ENCODE results near the gene MCOLN1.

The MCOLN1 gene

DNA sequence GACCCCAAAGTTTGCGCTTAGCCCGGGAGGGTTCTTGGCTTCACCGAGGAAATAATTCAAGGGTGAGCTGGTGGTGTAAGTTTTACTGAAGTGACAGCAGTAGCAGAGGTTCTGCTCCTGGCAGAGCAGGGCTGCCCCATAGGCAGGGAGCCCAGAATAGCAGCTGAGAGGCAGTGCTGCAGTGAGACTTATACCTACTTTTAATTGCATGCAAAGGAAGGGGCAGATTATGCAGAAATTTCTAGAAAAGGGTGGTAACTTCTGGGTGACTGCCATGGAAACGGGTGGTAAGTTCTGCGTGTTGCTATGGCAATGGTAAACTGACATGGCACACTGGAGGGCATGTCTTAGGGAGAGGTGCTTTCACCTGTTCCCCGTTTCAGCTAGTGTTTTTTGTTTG is 55.7 kb downstream of the MCOLN1 start:
- no peak for DNase-seq

DNA sequence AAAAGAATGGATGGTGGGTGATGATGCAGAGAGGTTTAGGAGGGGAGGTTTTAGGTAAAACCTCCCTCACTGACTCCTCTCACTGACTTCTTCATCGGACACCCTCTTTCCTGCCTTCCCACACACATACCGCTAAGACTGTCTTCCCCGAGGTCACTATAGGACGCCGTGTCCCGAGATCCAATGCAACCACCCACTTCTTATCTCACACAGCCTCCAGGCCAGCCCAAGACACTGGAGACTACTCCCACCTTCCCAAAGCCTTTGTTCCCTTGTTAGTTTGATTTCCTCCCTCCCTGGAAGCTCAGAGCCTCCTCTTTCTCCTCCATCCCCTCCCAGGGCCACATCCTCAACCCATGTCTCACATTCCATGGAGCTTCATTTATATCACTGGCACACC is 56.8 kb downstream of the MCOLN1 start:
- DNase-seq = no peak

DNA sequence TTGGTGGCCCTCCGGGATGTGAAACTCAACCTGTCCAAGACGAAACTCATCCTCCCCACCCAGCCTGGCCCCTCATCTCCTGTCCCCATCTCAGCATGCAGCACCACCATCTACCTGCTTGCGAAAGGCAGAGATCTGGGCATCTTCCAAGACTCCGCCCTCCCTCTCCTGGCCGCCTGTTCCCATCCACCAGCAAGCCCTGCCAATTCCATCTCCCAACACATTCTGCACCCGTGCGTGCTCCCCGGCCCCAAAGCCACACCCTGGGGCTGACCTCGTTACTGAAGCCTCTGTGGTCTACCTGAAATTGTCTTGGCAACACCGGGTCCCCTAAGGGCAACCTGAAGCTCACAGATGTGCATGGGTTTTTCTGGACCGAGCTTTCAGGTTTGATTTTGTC is 60.0 kb downstream of the MCOLN1 start:
- no peak for DNase-seq

Measured in CD4-positive, alpha-beta T cell treated with Interleukin-6 for 4 hours (primary cell).